Ishikawa (cell line): ENCODE results near the gene CELF2.

Experiments
- CREB1 ChIP-seq: IDR thresholded peaks from 2 replicates; pipeline ENCODE4 v1.6.1; 2012; ENCODE audit warnings: low read depth
- EP300 ChIP-seq: IDR thresholded peaks from 2 replicates; pipeline ENCODE4 v1.6.1; 2012; ENCODE audit warnings: borderline replicate concordance
- RAD21 ChIP-seq: IDR thresholded peaks from 2 replicates; pipeline ENCODE4 v1.6.1; 2012; ENCODE audit warnings: low read depth
- TAF1 ChIP-seq: IDR thresholded peaks from 2 replicates; pipeline ENCODE4 v1.6.1; 2012; ENCODE audit warnings: low read depth, mild to moderate bottlenecking
- YY1 ChIP-seq: IDR thresholded peaks from 2 replicates; pipeline ENCODE4 v1.6.1; 2012; ENCODE audit warnings: low read depth
- TF ChIP-seq, protein P1 (sequence below): IDR thresholded peaks from 2 replicates; pipeline ENCODE4 v1.6.1; 2012

- no peak for TF ChIP-seq RAD21
- TF ChIP-seq, protein P1, sequence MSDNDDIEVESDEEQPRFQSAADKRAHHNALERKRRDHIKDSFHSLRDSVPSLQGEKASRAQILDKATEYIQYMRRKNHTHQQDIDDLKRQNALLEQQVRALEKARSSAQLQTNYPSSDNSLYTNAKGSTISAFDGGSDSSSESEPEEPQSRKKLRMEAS = no peak
- TF ChIP-seq CREB1 = no peak
- no peak for TF ChIP-seq TAF1
- no peak for TF ChIP-seq EP300
- TF ChIP-seq YY1 = no peak
These were observed 9.1 kb downstream of the CELF2 start for GRCh38 chr10:11026773-11027172.
